Activated CD4-positive, alpha-beta T cell treated with anti-CD3 and anti-CD28 coated beads, Interleukin-2, amount 10 ng/mL, durations not matched to agents 24 days and 14 days (primary cell): ENCODE measurements around the gene GPR78. TPM values are rescaled to one million over a fixed set of nuclear protein-coding genes. Genes with fewer than 3 reads are reported as not detected.
"Not testable (repeated sequence)": the region's sequence is repeated elsewhere in the genome, so short reads cannot be mapped to it uniquely, and the experiment has no call there.

ENCODE experiments used
- DNase-seq: peaks from one replicate; pipeline ENCODE4 v3.0.0; 2022
- H3K27ac Mint-ChIP-seq: one replicate; pipeline ENCODE4 v1.8.0; 2022; ENCODE audit warnings: mild to moderate bottlenecking, mixed read lengths
- H3K27me3 Mint-ChIP-seq: one replicate; pipeline ENCODE4 v1.8.0; 2022; ENCODE audit warnings: mixed read lengths
- H3K36me3 Mint-ChIP-seq: one replicate; pipeline ENCODE4 v1.8.0; 2022; ENCODE audit warnings: low read depth, mild to moderate bottlenecking, mixed read lengths
- H3K4me1 Mint-ChIP-seq: one replicate; pipeline ENCODE4 v1.8.0; 2021; ENCODE audit warnings: mixed read lengths
- H3K4me3 Mint-ChIP-seq: one replicate; pipeline ENCODE4 v1.8.0; 2022; ENCODE audit warnings: mild to moderate bottlenecking, moderate library complexity, mixed read lengths
- H3K9me3 Mint-ChIP-seq: one replicate; pipeline ENCODE4 v1.8.0; 2021; ENCODE audit warnings: mixed read lengths
- intact Hi-C: fragments of 100-400 bp; cut with micrococcal nuclease; formaldehyde crosslinking; loops from one replicate; pipeline ENCODE4 v1.15.1; 2023
- total RNA-seq: library from RNA; stranded (reverse); gene quantifications from 2 replicates; pipeline ENCODE4 v1.2.3, GENCODE V29; 2022

GPR78 gene
- total RNA-seq, 1 donor from 2014 or later = not detected

GRCh38 chr4:8564595-8564994 is 15.6 kb upstream of the GPR78 start:
- peaks cover 8% of the 10 kb centered on the region for H3K27me3 Mint-ChIP-seq
- H3K9me3 Mint-ChIP-seq = no peaks in the 10 kb centered on the region
- no peaks in the 10 kb centered on the region for H3K36me3 Mint-ChIP-seq
- DNase-seq = no peak
- no peak overlapping the region for H3K27ac Mint-ChIP-seq
- H3K4me1 Mint-ChIP-seq = no peaks in the 10 kb centered on the region
- intact Hi-C loops = no loop called here
- no peak overlapping the region for H3K4me3 Mint-ChIP-seq

- no peak overlapping the region for H3K27ac Mint-ChIP-seq
- DNase-seq = no peak
- intact Hi-C loops = no loop called here
- H3K4me1 Mint-ChIP-seq = no peaks in the 10 kb centered on the region
- H3K36me3 Mint-ChIP-seq = no peaks in the 10 kb centered on the region
- no peak overlapping the region for H3K4me3 Mint-ChIP-seq
- peaks cover 5% of the 10 kb centered on the region for H3K27me3 Mint-ChIP-seq
- no peaks in the 10 kb centered on the region for H3K9me3 Mint-ChIP-seq
Observed at GRCh38 chr4:8568068-8568668, 12.0 kb upstream of the GPR78 start.

- no peak for DNase-seq
- Mint-ChIP-seq H3K27ac (no peak overlapping the region), H3K27me3 (peaks cover 5% of the 10 kb centered on the region), H3K36me3 (no peaks in the 10 kb centered on the region), H3K4me1 (no peaks in the 10 kb centered on the region), H3K9me3 (no peaks in the 10 kb centered on the region), H3K4me3 (no peak overlapping the region)
- intact Hi-C loops = no loop called here
Observed at GRCh38 chr4:8570201-8570600, 10.0 kb upstream of the GPR78 start.

GRCh38 chr4:8571702-8572685 is 8.2 kb upstream of the GPR78 start:
- H3K4me1 Mint-ChIP-seq = no peaks in the 10 kb centered on the region
- H3K27ac Mint-ChIP-seq = no peak overlapping the region
- peaks cover 5% of the 10 kb centered on the region for H3K27me3 Mint-ChIP-seq
- no peaks in the 10 kb centered on the region for H3K36me3 Mint-ChIP-seq
- no peak for DNase-seq
- intact Hi-C loops = no loop called here
- no peak overlapping the region for H3K4me3 Mint-ChIP-seq
- H3K9me3 Mint-ChIP-seq = no peaks in the 10 kb centered on the region

GRCh38 chr4:8573266-8573665 is 6.9 kb upstream of the GPR78 start:
- intact Hi-C loops = no loop called here
- no peak overlapping the region for H3K4me3 Mint-ChIP-seq
- no peaks in the 10 kb centered on the region for H3K27me3 Mint-ChIP-seq
- no peak for DNase-seq
- no peaks in the 10 kb centered on the region for H3K36me3 Mint-ChIP-seq
- H3K27ac Mint-ChIP-seq = no peak overlapping the region
- no peaks in the 10 kb centered on the region for H3K9me3 Mint-ChIP-seq
- H3K4me1 Mint-ChIP-seq = no peaks in the 10 kb centered on the region

- Mint-ChIP-seq H3K36me3 (no peaks in the 10 kb centered on the region), H3K9me3 (no peaks in the 10 kb centered on the region), H3K27me3 (no peaks in the 10 kb centered on the region), H3K27ac (no peak overlapping the region), H3K4me1 (no peaks in the 10 kb centered on the region), H3K4me3 (no peak overlapping the region)
- DNase-seq = no peak
- intact Hi-C loops = no loop called here
Observed at GRCh38 chr4:8574796-8575370, 5.3 kb upstream of the GPR78 start.

- no peak for DNase-seq
- H3K4me3 Mint-ChIP-seq = no peak overlapping the region
- intact Hi-C loops = no loop called here
- H3K27ac Mint-ChIP-seq = no peak overlapping the region
- H3K36me3 Mint-ChIP-seq = no peaks in the 10 kb centered on the region
- H3K27me3 Mint-ChIP-seq = no peaks in the 10 kb centered on the region
- no peaks in the 10 kb centered on the region for H3K9me3 Mint-ChIP-seq
- H3K4me1 Mint-ChIP-seq = no peaks in the 10 kb centered on the region
Observed at GRCh38 chr4:8575457-8575856, 4.7 kb upstream of the GPR78 start.

- H3K9me3 Mint-ChIP-seq, H3K27ac Mint-ChIP-seq, H3K4me3 Mint-ChIP-seq, H3K4me1 Mint-ChIP-seq, DNase-seq, intact Hi-C loops, H3K27me3 Mint-ChIP-seq, H3K36me3 Mint-ChIP-seq: not testable (repeated sequence)
Observed at GRCh38 chr4:8576591-8576990, 3.6 kb upstream of the GPR78 start.

- no peaks in the 10 kb centered on the region for H3K27me3 Mint-ChIP-seq
Observed at GRCh38 chr4:8577046-8577445, 3.1 kb upstream of the GPR78 start.

GRCh38 chr4:8577972-8578371 is 2.2 kb upstream of the GPR78 start:
- Mint-ChIP-seq H3K27ac (no peak overlapping the region), H3K36me3 (no peaks in the 10 kb centered on the region), H3K4me1 (no peaks in the 10 kb centered on the region), H3K27me3 (no peaks in the 10 kb centered on the region), H3K4me3 (no peak overlapping the region), H3K9me3 (no peaks in the 10 kb centered on the region)
- intact Hi-C loops = no loop called here
- no peak for DNase-seq

More at GRCh38 chr4:8577046-8577445, 3.1 kb upstream of the GPR78 start:
- no peak for DNase-seq
- no peak overlapping the region for H3K27ac Mint-ChIP-seq
- no peaks in the 10 kb centered on the region for H3K4me1 Mint-ChIP-seq
- H3K9me3 Mint-ChIP-seq = no peaks in the 10 kb centered on the region
- H3K36me3 Mint-ChIP-seq = no peaks in the 10 kb centered on the region
- intact Hi-C loops = no loop called here
- no peak overlapping the region for H3K4me3 Mint-ChIP-seq

- Mint-ChIP-seq H3K27me3 (no peaks in the 10 kb centered on the region), H3K36me3 (no peaks in the 10 kb centered on the region), H3K4me3 (no peak overlapping the region), H3K9me3 (no peaks in the 10 kb centered on the region), H3K4me1 (no peaks in the 10 kb centered on the region), H3K27ac (no peak overlapping the region)
- no peak for DNase-seq
- intact Hi-C loops = no loop called here
Observed at GRCh38 chr4:8578717-8579116, 1.5 kb upstream of the GPR78 start.

- DNase-seq = no peak
- no peaks in the 10 kb centered on the region for H3K27me3 Mint-ChIP-seq
- H3K27ac Mint-ChIP-seq = no peak overlapping the region
- H3K9me3 Mint-ChIP-seq = no peaks in the 10 kb centered on the region
- intact Hi-C loops = no loop called here
- no peak overlapping the region for H3K4me3 Mint-ChIP-seq
- no peaks in the 10 kb centered on the region for H3K4me1 Mint-ChIP-seq
- no peaks in the 10 kb centered on the region for H3K36me3 Mint-ChIP-seq
Observed at GRCh38 chr4:8579526-8580320, 469 bp upstream of the GPR78 start.

- Mint-ChIP-seq H3K36me3 (no peaks in the 10 kb centered on the region), H3K4me1 (no peaks in the 10 kb centered on the region), H3K27ac (no peak overlapping the region), H3K27me3 (no peaks in the 10 kb centered on the region), H3K4me3 (no peak overlapping the region), H3K9me3 (no peaks in the 10 kb centered on the region)
- intact Hi-C loops = no loop called here
- DNase-seq = no peak
Observed at GRCh38 chr4:8581094-8581861, 1.1 kb downstream of the GPR78 start.
